Neural cell (in vitro differentiated cells): Measurements from ENCODE around the gene DSCAM. TPM values are rescaled to one million over a fixed set of nuclear protein-coding genes. Genes with fewer than 3 reads are reported as not detected.

ENCODE experiments used
- H2AFZ ChIP-seq: fragments of 200-600, 300-800 bp; sonication (generic), shearing (Covaris generic); 2 replicates; pipeline ENCODE4 v1.6.0; 2014; ENCODE audit warnings: low read depth, mild to moderate bottlenecking, antibody characterized with exemption, low read length, moderate library complexity
- H3F3A ChIP-seq: fragments of 200-600 bp; shearing (Covaris generic); 2 replicates; pipeline ENCODE4 v1.6.1; 2016; ENCODE audit warnings: mild to moderate bottlenecking, moderate library complexity, mixed read lengths, antibody characterized with exemption, low read length; ENCODE audit not compliant: insufficient read depth, poor library complexity, severe bottlenecking
- H3K27ac ChIP-seq: fragments of 200-600, 300-800 bp; sonication (generic), shearing (Covaris generic); 2 replicates; pipeline ENCODE4 v1.5.1; 2014; ENCODE audit warnings: mild to moderate bottlenecking, low read length, moderate library complexity
- H3K27me3 ChIP-seq: fragments of 300-800, 200-600 bp; sonication (generic), shearing (Covaris generic); 2 replicates; pipeline ENCODE4 v1.6.0; 2014; ENCODE audit warnings: mild to moderate bottlenecking, low read depth, low read length, moderate library complexity; ENCODE audit not compliant: insufficient read depth
- H3K36me3 ChIP-seq: fragments of 300-800, 200-600 bp; sonication (generic), shearing (Covaris generic); 2 replicates; pipeline ENCODE4 v1.5.1; 2014; ENCODE audit warnings: mild to moderate bottlenecking, antibody characterized with exemption, low read length, moderate library complexity; ENCODE audit not compliant: insufficient read depth
- H3K4me2 ChIP-seq: fragments of 300-800, 200-600 bp; sonication (generic), shearing (Covaris generic); 2 replicates; pipeline ENCODE4 v1.6.0; 2014; ENCODE audit warnings: mild to moderate bottlenecking, low read length
- H3K4me3 ChIP-seq: fragments of 300-800, 200-600 bp; sonication (generic), shearing (Covaris generic); 2 replicates; pipeline ENCODE4 v1.5.1; 2014; ENCODE audit warnings: mild to moderate bottlenecking, low read length, moderate library complexity
- H3K79me2 ChIP-seq: fragments of 200-600 bp; shearing (Covaris generic); replicated peaks from 2 replicates; pipeline ENCODE4 v1.6.0; 2014; ENCODE audit warnings: mild to moderate bottlenecking, low read length, moderate library complexity; ENCODE audit not compliant: insufficient read depth
- H3K9ac ChIP-seq: fragments of 300-800, 200-600 bp; sonication (generic), shearing (Covaris generic); 2 replicates; pipeline ENCODE4 v1.6.1; 2016; ENCODE audit warnings: mild to moderate bottlenecking, low read length, mixed read lengths
- H3K9me2 ChIP-seq: fragments of 200-600 bp; shearing (Covaris generic); 2 replicates; pipeline ENCODE4 v1.6.1; 2016; ENCODE audit warnings: mild to moderate bottlenecking, low read length, mixed read lengths; ENCODE audit not compliant: insufficient read depth
- H3K9me3 ChIP-seq: fragments of 200-600, 300-800 bp; sonication (generic), shearing (Covaris generic); 2 replicates; pipeline ENCODE4 v1.6.1; 2016; ENCODE audit warnings: mild to moderate bottlenecking, mixed run types, low read length, moderate library complexity, mixed read lengths
- H4K20me1 ChIP-seq: fragments of 200-600 bp; shearing (Covaris generic); 2 replicates; pipeline ENCODE4 v1.6.1; 2016; ENCODE audit warnings: mild to moderate bottlenecking, mixed run types; ENCODE audit not compliant: insufficient read depth
- CTCF ChIP-seq: fragments of 450-650 bp; IDR thresholded peaks from 2 replicates; pipeline ENCODE4 v1.5.1; 2014; ENCODE audit warnings: antibody characterized with exemption, mild to moderate bottlenecking, moderate library complexity; ENCODE audit not compliant: poor library complexity, severe bottlenecking
- EP300 ChIP-seq: fragments of 450-650 bp; conservative IDR thresholded peaks from 2 replicates; pipeline ENCODE4 v1.6.1; 2014; ENCODE audit warnings: antibody characterized with exemption, mild to moderate bottlenecking, moderate library complexity; ENCODE audit not compliant: poor library complexity, severe bottlenecking
- EZH2 ChIP-seq: fragments of 200-600, 300-800 bp; shearing (Covaris generic), sonication (generic); IDR thresholded peaks from 2 replicates; pipeline ENCODE4 v1.6.1; 2014; ENCODE audit warnings: antibody characterized with exemption, low read length, borderline replicate concordance, mild to moderate bottlenecking; ENCODE audit not compliant: insufficient read depth, poor library complexity, severe bottlenecking
- MXI1 ChIP-seq: fragments of 450-650 bp; conservative IDR thresholded peaks from 2 replicates; pipeline ENCODE4 v1.6.1; 2014; ENCODE audit warnings: antibody characterized with exemption, mild to moderate bottlenecking; ENCODE audit not compliant: poor library complexity, severe bottlenecking
- POLR2AphosphoS5 ChIP-seq: IDR thresholded peaks from 2 replicates; pipeline ENCODE4 v1.6.1; 2012
- RAD21 ChIP-seq: fragments of 450-650 bp; conservative IDR thresholded peaks from 2 replicates; pipeline ENCODE4 v1.6.1; 2014; ENCODE audit warnings: antibody characterized with exemption, mild to moderate bottlenecking, moderate library complexity
- REST ChIP-seq: IDR thresholded peaks from 2 replicates; pipeline ENCODE4 v1.6.1; 2012; ENCODE audit warnings: borderline replicate concordance
- SMC3 ChIP-seq: fragments of 450-650 bp; conservative IDR thresholded peaks from 2 replicates; pipeline ENCODE4 v1.6.1; 2014; ENCODE audit warnings: antibody characterized with exemption, mild to moderate bottlenecking, moderate library complexity; ENCODE audit not compliant: poor library complexity
- TAF1 ChIP-seq: IDR thresholded peaks from 2 replicates; pipeline ENCODE4 v1.6.1; 2012; ENCODE audit warnings: low read depth
- polyA plus RNA-seq: library from polyadenylated mRNA; depleted of rRNA; stranded (reverse); fragments of >200 nt; gene quantifications from 2 replicates; pipeline ENCODE4 v1.2.3, GENCODE V29; 2014

The DSCAM gene
- polyA plus RNA-seq, 1 donor from 2014 or later, result 5.3 TPM

GRCh38 chr21:40706176-40706575, 140.8 kb downstream of the DSCAM start:
- Histone ChIP-seq H3K36me3 (no peaks in the 10 kb centered on the region), H3K4me3 (no peak overlapping the region), H3K9me3 (no peaks in the 10 kb centered on the region), H3K79me2 (no peaks in the 10 kb centered on the region), H3K27ac (no peak overlapping the region), H3K9me2 (no peaks in the 10 kb centered on the region), H3F3A (peaks cover 3% of the 10 kb centered on the region), H3K4me2 (no peak overlapping the region), H2AFZ (no peak overlapping the region), H3K27me3 (no peaks in the 10 kb centered on the region), H4K20me1 (no peaks in the 10 kb centered on the region), H3K9ac (no peak overlapping the region)
- TF ChIP-seq EZH2 (no peak), REST (no peak), CTCF (no peak), SMC3 (no peak), RAD21 (no peak), EP300 (no peak), TAF1 (no peak), POLR2AphosphoS5 (no peak), MXI1 (no peak)

GRCh38 chr21:40704141-40704540, 142.8 kb downstream of the DSCAM start:
- no peaks in the 10 kb centered on the region for H3K79me2 ChIP-seq
- H3K9me3 ChIP-seq, result no peaks in the 10 kb centered on the region
- H2AFZ ChIP-seq, result no peak overlapping the region
- peaks cover 3% of the 10 kb centered on the region for H3F3A ChIP-seq
- H4K20me1 ChIP-seq, result no peaks in the 10 kb centered on the region
- no peak overlapping the region for H3K9ac ChIP-seq
- H3K9me2 ChIP-seq, result no peaks in the 10 kb centered on the region
- TF ChIP-seq RAD21, result no peak
- TF ChIP-seq POLR2AphosphoS5, result no peak
- TF ChIP-seq EZH2, result no peak
- TF ChIP-seq TAF1, result no peak
- no peak for TF ChIP-seq EP300
- no peak for TF ChIP-seq CTCF
- TF ChIP-seq REST, result no peak
- TF ChIP-seq MXI1, result no peak
- no peak for TF ChIP-seq SMC3
- H3K4me3 ChIP-seq, result no peak overlapping the region
- H3K27me3 ChIP-seq, result no peaks in the 10 kb centered on the region
- no peak overlapping the region for H3K27ac ChIP-seq
- H3K36me3 ChIP-seq, result no peaks in the 10 kb centered on the region
- H3K4me2 ChIP-seq, result no peak overlapping the region
